ENCODE results near the gene UGT2B15.
"Not testable (repeated sequence)": the region's sequence is repeated elsewhere in the genome, so short reads cannot be mapped to it uniquely, and the experiment has no call there.

DNA sequence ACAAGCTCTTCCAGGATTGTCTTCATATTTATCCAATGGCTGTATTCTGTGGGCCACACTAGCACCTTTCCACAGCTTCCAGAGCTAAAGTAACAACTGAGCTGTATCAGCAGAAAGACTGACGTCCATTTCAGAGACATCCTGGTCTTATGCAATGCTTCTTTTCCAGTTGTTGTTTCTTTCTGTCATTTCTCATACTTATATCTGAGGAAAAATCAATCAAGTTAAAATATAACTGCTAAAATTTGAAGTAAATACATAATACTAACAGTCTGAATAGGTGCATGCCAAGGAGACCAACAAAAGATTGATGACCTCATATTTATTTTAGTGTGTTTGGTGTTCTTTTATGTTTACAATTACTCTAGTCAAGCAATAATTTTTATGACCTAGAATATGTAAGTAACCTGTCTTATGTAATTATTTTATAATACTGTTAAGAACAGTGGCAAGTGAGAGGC, at the start of gene UGT2B15:
- TF ChIP-seq, protein P1, sequence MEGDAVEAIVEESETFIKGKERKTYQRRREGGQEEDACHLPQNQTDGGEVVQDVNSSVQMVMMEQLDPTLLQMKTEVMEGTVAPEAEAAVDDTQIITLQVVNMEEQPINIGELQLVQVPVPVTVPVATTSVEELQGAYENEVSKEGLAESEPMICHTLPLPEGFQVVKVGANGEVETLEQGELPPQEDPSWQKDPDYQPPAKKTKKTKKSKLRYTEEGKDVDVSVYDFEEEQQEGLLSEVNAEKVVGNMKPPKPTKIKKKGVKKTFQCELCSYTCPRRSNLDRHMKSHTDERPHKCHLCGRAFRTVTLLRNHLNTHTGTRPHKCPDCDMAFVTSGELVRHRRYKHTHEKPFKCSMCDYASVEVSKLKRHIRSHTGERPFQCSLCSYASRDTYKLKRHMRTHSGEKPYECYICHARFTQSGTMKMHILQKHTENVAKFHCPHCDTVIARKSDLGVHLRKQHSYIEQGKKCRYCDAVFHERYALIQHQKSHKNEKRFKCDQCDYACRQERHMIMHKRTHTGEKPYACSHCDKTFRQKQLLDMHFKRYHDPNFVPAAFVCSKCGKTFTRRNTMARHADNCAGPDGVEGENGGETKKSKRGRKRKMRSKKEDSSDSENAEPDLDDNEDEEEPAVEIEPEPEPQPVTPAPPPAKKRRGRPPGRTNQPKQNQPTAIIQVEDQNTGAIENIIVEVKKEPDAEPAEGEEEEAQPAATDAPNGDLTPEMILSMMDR (IDR thresholded peaks at IDR 0.05): not testable (repeated sequence)
- TF ChIP-seq EP300 (IDR thresholded peaks at IDR 0.05): not testable (repeated sequence)
